Neuronal stem cell (in vitro differentiated cells): Measurements from ENCODE around the gene BBLN.

Experiments
- DNase-seq: peaks from one replicate; pipeline ENCODE4 v3.0.0-alpha.2; 2013; ENCODE audit warnings: low spot score
- H2AFZ ChIP-seq: one replicate; pipeline ENCODE4 v1.6.1; 2013; ENCODE audit warnings: mild to moderate bottlenecking, low read length, inconsistent platforms
- H2AK5ac ChIP-seq: 2 replicates; pipeline ENCODE4 v1.6.1; 2013; ENCODE audit warnings: low read depth, mild to moderate bottlenecking, inconsistent platforms, low read length, moderate library complexity, mixed read lengths
- H2BK120ac ChIP-seq: 2 replicates; pipeline ENCODE4 v1.6.1; 2013; ENCODE audit warnings: low read depth, mild to moderate bottlenecking, inconsistent platforms, low read length, moderate library complexity, mixed read lengths
- H2BK12ac ChIP-seq: one replicate; pipeline ENCODE4 v1.6.1; 2013; ENCODE audit warnings: low read length, inconsistent platforms
- H2BK15ac ChIP-seq: 2 replicates; pipeline ENCODE4 v1.6.1; 2013; ENCODE audit warnings: mild to moderate bottlenecking, low read length, inconsistent platforms, mixed read lengths
- H2BK5ac ChIP-seq: one replicate; pipeline ENCODE4 v1.6.1; 2013; ENCODE audit warnings: inconsistent platforms, mild to moderate bottlenecking, low read length, moderate library complexity
- H3K14ac ChIP-seq: one replicate; pipeline ENCODE4 v1.6.1; 2013; ENCODE audit warnings: low read length, inconsistent platforms
- H3K18ac ChIP-seq: 2 replicates; pipeline ENCODE4 v1.6.1; 2013; ENCODE audit warnings: low read length, inconsistent platforms
- H3K23ac ChIP-seq: 2 replicates; pipeline ENCODE4 v1.6.1; 2013; ENCODE audit warnings: low read depth, mild to moderate bottlenecking, mixed read lengths, low read length, inconsistent platforms; ENCODE audit not compliant: poor library complexity
- H3K27ac ChIP-seq: replicated peaks from 3 replicates; pipeline ENCODE4 v1.5.1; 2013; ENCODE audit warnings: low read length, inconsistent platforms
- H3K27me3 ChIP-seq, 3 experiments: 2 replicates each; pipeline ENCODE4 v1.6.1; 2013; ENCODE audit warnings: low read length in 3 of 3, mild to moderate bottlenecking in 2 of 3, inconsistent platforms in 1 of 3, low read depth in 1 of 3, mixed read lengths in 1 of 3, moderate library complexity in 1 of 3; ENCODE audit not compliant: control insufficient read depth in 3 of 3, insufficient read depth in 3 of 3
- H3K36me3 ChIP-seq, 2 donors: replicated peaks in 1 of 2; 2 replicates each; pipeline ENCODE4 v1.6.1; 2013; ENCODE audit warnings: low read length in 2 of 2; ENCODE audit not compliant: control insufficient read depth in 2 of 2, insufficient read depth in 2 of 2
- H3K4ac ChIP-seq: 2 replicates; pipeline ENCODE4 v1.6.1; 2013; ENCODE audit warnings: inconsistent platforms, mild to moderate bottlenecking, low read length, moderate library complexity
- H3K4me1 ChIP-seq, 2 donors: 1 replicate in 1 of 2; 2 replicates in 1 of 2; pipeline ENCODE4 v1.6.1; 2013; ENCODE audit warnings: low read length in 2 of 2, low read depth in 1 of 2; ENCODE audit not compliant: control insufficient read depth in 2 of 2, insufficient read depth in 1 of 2
- H3K4me2 ChIP-seq: one replicate; pipeline ENCODE4 v1.6.1; 2013; ENCODE audit warnings: mild to moderate bottlenecking, low read length, inconsistent platforms; ENCODE audit not compliant: insufficient read depth, poor library complexity, severe bottlenecking
- H3K4me3 ChIP-seq, 2 donors: 2 replicates each; pipeline ENCODE4 v1.5.1; 2013; ENCODE audit warnings: low read length in 2 of 2, mild to moderate bottlenecking in 2 of 2, inconsistent platforms in 1 of 2, moderate library complexity in 1 of 2
- H3K79me1 ChIP-seq: one replicate; pipeline ENCODE4 v1.6.1; 2013; ENCODE audit warnings: low read depth, mild to moderate bottlenecking, inconsistent platforms, low read length, moderate library complexity
- H3K9ac ChIP-seq: one replicate; pipeline ENCODE4 v1.6.1; 2013; ENCODE audit warnings: mild to moderate bottlenecking, low read depth, low read length, inconsistent platforms; ENCODE audit not compliant: poor library complexity
- H3K9me3 ChIP-seq, 2 donors: replicated peaks in 1 of 2; 2 replicates each; pipeline versions ENCODE3 to v1.6.1; 2013; ENCODE audit warnings: low read length in 2 of 2, mild to moderate bottlenecking in 2 of 2, inconsistent platforms in 1 of 2, low read depth in 1 of 2, mixed read lengths in 1 of 2, moderate library complexity in 1 of 2; ENCODE audit not compliant: control insufficient read depth in 2 of 2, insufficient read depth in 1 of 2
- H4K8ac ChIP-seq: one replicate; pipeline ENCODE4 v1.6.1; 2013; ENCODE audit warnings: low read depth, mild to moderate bottlenecking, inconsistent platforms, low read length, moderate library complexity
- H4K91ac ChIP-seq: one replicate; pipeline ENCODE4 v1.6.1; 2013; ENCODE audit warnings: low read length, low read depth, mild to moderate bottlenecking, inconsistent platforms; ENCODE audit not compliant: poor library complexity
- WGBS, 2 donors: extraction: QIAGEN DNeasy Blood & Tissue Kit; methylation state at CpG; one replicate each; pipeline ENCODE4 v1.1.7; 2013; ENCODE audit warnings: missing lambda C conversion rate in 2 of 2, mixed read lengths in 1 of 2; ENCODE audit not compliant: insufficient read length in 2 of 2, insufficient replicate concordance in 1 of 2; ENCODE audit errors: extremely low coverage in 2 of 2; 5-methylcytosine and 5-hydroxymethylcytosine counted together

BBLN gene

DNA sequence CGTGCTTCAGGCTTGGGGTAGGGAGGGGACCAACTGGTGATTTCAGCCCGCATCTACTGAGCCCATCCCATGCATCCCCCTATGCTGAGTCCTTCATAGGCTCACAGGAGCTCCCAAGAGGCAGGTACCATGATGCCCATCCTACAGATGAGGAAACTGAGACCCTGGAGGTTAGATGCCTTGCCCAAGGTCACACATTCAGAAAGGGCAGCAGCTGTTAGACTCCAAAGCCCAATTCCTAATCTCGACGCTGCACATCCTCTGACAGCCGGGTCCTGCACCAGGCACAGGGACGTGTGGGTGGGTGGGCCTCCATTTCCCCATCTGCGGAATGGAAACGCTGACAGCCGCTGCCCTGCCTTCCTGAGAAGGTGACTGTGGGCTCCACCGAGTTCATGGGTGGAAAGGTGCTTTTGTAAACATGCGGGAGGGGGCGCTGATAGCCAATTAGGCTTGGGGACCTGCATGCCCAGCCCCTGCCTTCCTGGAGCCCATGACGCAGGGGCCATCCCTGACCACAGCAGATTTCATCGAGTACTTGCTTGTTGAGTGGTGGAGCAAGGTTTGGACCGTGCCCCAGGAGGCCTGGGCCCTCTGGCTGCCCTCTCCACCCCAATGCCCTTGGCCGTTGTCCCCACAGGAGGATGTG, 45.4 kb downstream of the BBLN start:
- Histone ChIP-seq H3K4me3 (peak overlapping the region in 1 of 2 donors; percentile 20), H3K4me2 (no peak overlapping the region), H3K4ac (peak overlapping the region; percentile 59), H2BK120ac (peak overlapping the region; percentile 21), H3K18ac (peak overlapping the region; percentile 68), H3K27me3 (no peaks in the 10 kb centered on the region), H3K36me3 (peaks cover 0 to 10% of the 10 kb centered on the region in 2 donors), H2AFZ (no peak overlapping the region), H3K79me1 (peaks cover 9% of the 10 kb centered on the region), H2BK5ac (no peak overlapping the region), H3K27ac (no peak overlapping the region), H3K9ac (peak overlapping the region; percentile 35), H2BK12ac (peak overlapping the region; percentile 63), H3K23ac (peak overlapping the region; percentile 8), H3K9me3 (no peaks in the 10 kb centered on the region), H4K91ac (no peak overlapping the region), H2BK15ac (no peak overlapping the region), H3K4me1 (peaks cover 8 to 22% of the 10 kb centered on the region in 2 donors), H4K8ac (peak overlapping the region; percentile 29), H2AK5ac (peak overlapping the region; percentile 58), H3K14ac (no peak overlapping the region)
- DNase-seq: no peak
- no CpG with 5 or more reads among the region's 16 CpGs for WGBS, 2 donors

DNA sequence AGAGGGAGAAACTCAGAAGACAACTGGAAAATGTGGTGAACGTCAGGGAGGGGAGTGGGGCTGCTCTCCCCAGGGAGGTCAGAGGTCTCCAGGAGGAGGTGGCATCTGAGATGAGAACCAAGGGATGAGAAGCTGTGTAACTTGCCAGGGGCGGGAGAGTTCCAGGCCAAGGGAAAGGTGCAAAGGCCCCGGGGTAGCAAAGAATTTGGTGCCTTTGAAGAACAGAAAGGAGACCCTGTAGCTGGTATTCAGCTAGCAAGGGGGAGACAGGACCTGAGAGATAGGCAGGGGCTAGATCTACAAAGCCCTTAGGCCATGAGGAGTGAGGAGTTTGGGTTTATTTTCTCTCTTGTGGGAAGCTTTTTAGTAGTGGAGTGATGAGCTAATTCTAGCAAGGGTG, 46.4 kb downstream of the BBLN start:
- Histone ChIP-seq H2AFZ (no peak overlapping the region), H3K18ac (no peak overlapping the region), H2BK15ac (no peak overlapping the region), H3K4me1 (peaks cover 8 to 22% of the 10 kb centered on the region in 2 donors), H3K36me3 (peaks cover 0 to 10% of the 10 kb centered on the region in 2 donors), H3K9me3 (no peaks in the 10 kb centered on the region), H3K4me2 (no peak overlapping the region), H3K27me3 (no peaks in the 10 kb centered on the region), H3K27ac (no peak overlapping the region), H3K9ac (no peak overlapping the region), H2BK12ac (no peak overlapping the region), H3K4me3 (no peak overlapping the region), H2BK120ac (no peak overlapping the region), H3K23ac (no peak overlapping the region), H2AK5ac (no peak overlapping the region), H3K4ac (no peak overlapping the region), H3K79me1 (peaks cover 9% of the 10 kb centered on the region), H3K14ac (no peak overlapping the region), H4K91ac (no peak overlapping the region), H2BK5ac (no peak overlapping the region), H4K8ac (no peak overlapping the region)
- no peak for DNase-seq
- WGBS, 2 donors: no CpG with 5 or more reads among the region's 3 CpGs

- Histone ChIP-seq H3K4me3 (no peak overlapping the region), H3K9ac (no peak overlapping the region)
Observed at GRCh38 chr9:128206916-128207910, 47.1 kb downstream of the BBLN start.

GRCh38 chr9:128208386-128208785, 48.3 kb downstream of the BBLN start:
- no peak overlapping the region for H3K4ac ChIP-seq
- no peak overlapping the region for H4K8ac ChIP-seq
- no CpG with 5 or more reads among the region's 7 CpGs for WGBS, 2 donors
- DNase-seq: no peak
- no peak overlapping the region for H2BK12ac ChIP-seq
- H2AK5ac ChIP-seq: no peak overlapping the region
- H3K36me3 ChIP-seq: peaks cover 0 to 10% of the 10 kb centered on the region in 2 donors
- H4K91ac ChIP-seq: no peak overlapping the region
- H3K79me1 ChIP-seq: peaks cover 9% of the 10 kb centered on the region
- no peak overlapping the region for H2BK5ac ChIP-seq
- peaks cover 7% of the 10 kb centered on the region in 2 donors for H3K4me1 ChIP-seq
- peak overlapping the region in 1 of 2 donors; percentile 21 for H3K4me3 ChIP-seq
- H2AFZ ChIP-seq: no peak overlapping the region
- no peak overlapping the region for H3K14ac ChIP-seq
- no peak overlapping the region for H3K27ac ChIP-seq
- no peak overlapping the region for H2BK15ac ChIP-seq
- H3K9me3 ChIP-seq: no peaks in the 10 kb centered on the region
- no peak overlapping the region for H2BK120ac ChIP-seq
- no peaks in the 10 kb centered on the region for H3K27me3 ChIP-seq
- no peak overlapping the region for H3K23ac ChIP-seq
- H3K18ac ChIP-seq: no peak overlapping the region
- no peak overlapping the region for H3K4me2 ChIP-seq
- H3K9ac ChIP-seq: no peak overlapping the region

More at GRCh38 chr9:128206916-128207910, 47.1 kb downstream of the BBLN start:
- no peak overlapping the region for H3K18ac ChIP-seq
- WGBS, 2 donors: no CpG with 5 or more reads among the region's 15 CpGs
- H3K79me1 ChIP-seq: peaks cover 9% of the 10 kb centered on the region
- H3K27me3 ChIP-seq: no peaks in the 10 kb centered on the region
- no peak overlapping the region for H3K14ac ChIP-seq
- H2BK5ac ChIP-seq: peak overlapping the region; percentile 17
- H2AFZ ChIP-seq: no peak overlapping the region
- H2BK12ac ChIP-seq: no peak overlapping the region
- no peak overlapping the region for H4K91ac ChIP-seq
- H3K4ac ChIP-seq: no peak overlapping the region
- peaks cover 8 to 15% of the 10 kb centered on the region in 2 donors for H3K4me1 ChIP-seq
- no peak overlapping the region for H2AK5ac ChIP-seq
- peaks cover 0 to 10% of the 10 kb centered on the region in 2 donors for H3K36me3 ChIP-seq
- H2BK120ac ChIP-seq: no peak overlapping the region
- H3K27ac ChIP-seq: no peak overlapping the region
- H3K23ac ChIP-seq: no peak overlapping the region
- no peak overlapping the region for H3K4me2 ChIP-seq
- no peaks in the 10 kb centered on the region for H3K9me3 ChIP-seq
- H4K8ac ChIP-seq: no peak overlapping the region
- H2BK15ac ChIP-seq: no peak overlapping the region
- DNase-seq: no peak
